ENCODE measurements around the gene PYROXD2.
"Not testable (repeated sequence)": the region's sequence is repeated elsewhere in the genome, so short reads cannot be mapped to it uniquely, and the experiment has no call there.

PYROXD2 gene

GRCh38 chr10:98365406-98366061 is 49.4 kb downstream of the PYROXD2 start:
- DNase-seq (ENCODE audit: low read depth) = no peak

GRCh38 chr10:98364432-98365102 is 50.4 kb downstream of the PYROXD2 start:
- no peak for DNase-seq (ENCODE audit: low read depth)

DNA sequence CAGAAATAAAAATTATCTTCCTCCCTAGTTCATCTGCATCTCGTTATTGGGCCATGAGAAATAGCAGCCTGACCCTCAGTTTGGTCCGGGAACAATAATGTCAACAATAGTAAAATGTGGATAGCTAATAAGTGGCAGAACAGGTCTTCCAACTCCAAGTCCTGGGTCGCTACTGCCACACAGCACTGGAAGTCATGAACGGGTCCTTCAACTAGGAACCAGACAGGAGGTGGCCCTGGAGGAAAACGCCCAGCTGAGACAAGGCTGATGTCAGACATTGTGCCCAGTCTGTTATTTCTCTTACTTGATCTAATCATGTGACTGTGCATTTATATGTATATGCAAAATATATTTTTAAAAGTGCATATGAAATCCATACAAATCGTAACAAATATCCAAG is 51.8 kb downstream of the PYROXD2 start:
- DNase-seq (ENCODE audit: low read depth) = no peak

DNA sequence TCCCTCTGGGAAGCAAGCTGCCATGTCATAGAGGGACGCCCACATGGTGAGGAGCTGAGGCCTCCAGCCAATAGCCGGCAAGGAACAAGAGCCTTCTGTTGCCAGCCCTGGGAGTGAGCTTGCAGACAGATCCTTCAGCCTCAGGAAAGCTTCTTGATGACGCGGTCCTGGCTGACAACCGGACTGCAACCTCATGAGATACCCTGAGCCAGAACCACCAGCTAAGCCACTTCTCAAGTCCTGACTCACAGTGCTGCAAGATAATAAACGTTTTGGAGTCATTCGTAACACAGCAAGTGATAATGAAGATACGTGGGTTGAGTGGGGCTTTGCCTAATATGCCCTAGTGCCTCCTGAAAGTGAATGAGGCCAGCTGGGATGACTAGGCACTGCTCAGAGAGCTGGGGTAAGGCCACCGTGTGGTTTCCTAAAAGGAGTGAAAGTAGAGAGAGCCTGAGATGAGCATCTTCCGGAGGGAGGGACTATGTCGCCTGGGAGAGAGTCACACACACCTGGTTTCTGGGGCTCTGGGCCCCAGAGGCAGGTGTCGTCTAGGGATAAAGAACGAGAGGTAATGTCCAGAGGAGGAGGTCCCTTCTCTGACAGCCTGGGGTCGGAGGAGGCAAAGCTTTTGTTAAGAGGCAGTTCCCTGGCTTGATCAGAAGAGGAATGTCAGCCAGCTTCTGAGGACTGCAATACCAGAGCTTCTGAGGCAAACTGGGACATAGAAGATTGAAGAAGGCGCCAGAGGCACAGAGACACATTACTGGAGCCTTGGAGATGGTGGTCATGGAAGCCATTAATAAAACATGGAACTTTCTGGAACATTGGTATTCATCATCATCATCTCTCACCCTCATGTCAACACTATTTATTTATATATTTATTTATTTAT is 53.6 kb downstream of the PYROXD2 start:
- no peak for DNase-seq (ENCODE audit: low read depth)

DNA sequence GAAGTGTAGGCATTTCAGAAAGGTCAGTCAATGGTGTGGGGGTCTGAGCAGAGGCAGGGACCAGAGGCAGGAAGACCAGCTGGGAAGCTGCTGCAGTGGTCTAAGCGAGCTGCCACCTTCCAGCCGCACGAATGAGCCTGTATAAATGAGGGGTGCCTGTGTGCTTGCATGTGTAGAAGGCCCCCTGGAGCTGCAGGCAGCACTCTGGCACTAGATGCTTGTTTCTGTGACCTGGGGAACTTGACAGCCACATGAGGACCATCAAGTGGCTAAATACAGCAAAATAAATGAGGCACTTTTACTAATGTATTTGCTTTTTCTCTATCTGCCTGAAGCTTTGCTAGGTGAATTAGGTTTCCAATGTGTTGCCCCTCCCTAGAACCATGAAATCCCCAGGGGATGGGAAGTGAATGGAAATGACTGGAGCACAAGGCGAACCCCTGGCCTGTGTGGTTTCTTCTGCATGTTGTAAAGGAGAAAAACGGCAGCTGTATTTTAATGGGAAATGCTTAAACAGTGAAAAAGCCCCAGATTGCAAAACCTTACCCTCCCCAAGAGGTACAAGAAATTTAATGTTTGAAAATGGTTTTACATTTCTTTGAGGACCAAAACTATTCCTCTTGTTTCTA is 57.7 kb downstream of the PYROXD2 start:
- DNase-seq (ENCODE audit: low read depth) = no peak

GRCh38 chr10:98354491-98354890 is 60.5 kb downstream of the PYROXD2 start:
- DNase-seq (ENCODE audit: low read depth) = no peak

DNA sequence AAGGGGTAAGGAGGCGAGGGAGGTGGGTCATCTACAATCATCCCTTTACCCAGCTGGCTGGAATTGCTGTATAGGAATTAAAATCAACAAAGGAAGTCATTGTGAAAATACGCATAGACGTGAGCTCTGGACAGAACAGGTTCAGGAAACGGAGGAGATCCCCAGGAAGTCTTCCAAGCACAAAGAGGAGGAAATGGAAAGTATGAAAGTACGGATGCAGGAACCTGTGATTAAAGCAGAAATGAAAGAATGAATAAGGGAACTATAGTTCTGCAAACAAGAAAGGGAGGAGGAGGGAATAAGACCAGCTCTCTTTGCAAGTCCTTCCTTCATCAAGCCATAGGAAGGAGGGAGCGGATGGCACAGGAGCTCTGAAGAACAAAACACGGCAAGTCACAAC is 61.8 kb downstream of the PYROXD2 start:
- DNase-seq (ENCODE audit: low read depth) = no peak

DNA sequence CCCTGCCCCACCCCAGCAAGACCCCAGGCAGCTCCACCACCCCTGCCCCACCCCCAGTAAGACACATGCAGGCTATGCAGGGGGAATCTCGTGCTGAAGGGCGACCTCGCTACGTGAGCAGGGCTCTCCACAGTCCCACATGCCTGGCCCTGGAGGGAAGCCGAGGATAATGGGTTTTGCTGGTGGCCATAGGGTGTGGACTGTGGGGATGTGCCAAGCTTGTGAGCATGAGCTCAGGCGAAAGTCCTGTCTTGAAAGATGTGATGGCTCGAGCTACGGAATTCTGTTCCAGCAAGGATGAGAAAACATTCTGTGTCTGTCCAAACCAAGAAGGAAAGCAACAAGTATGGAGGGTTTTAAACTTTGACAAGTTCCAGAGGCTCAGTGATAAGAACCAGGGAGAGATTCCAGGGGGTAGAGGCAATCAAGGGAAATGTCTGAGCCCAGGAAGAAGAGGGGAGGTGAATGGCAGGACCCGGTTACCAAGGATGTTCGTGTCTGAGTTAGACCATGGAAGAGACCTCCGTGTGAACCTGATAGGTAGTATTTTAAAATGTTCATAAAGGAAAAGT is 63.1 kb downstream of the PYROXD2 start:
- DNase-seq (ENCODE audit: low read depth) = no peak

DNA sequence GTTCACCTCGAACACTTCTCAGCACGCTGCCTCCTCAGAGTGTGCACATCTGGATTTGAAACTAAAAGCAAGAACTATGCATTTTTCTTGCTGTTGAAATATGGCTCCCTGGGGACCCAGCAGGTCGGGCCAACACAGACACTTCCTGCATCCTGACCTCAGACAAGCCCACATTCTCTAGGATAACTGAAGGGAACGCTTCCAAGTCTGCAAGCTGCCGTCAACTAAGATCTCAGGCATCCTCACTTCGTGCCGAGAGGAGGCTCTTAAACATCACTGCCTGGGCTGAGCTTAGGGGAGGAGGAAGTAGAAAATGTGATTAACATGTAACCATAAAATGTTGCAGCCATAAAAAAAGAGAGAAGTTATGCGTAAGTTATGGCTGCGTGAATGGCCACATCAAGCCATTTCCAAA is 65.5 kb downstream of the PYROXD2 start:
- DNase-seq (ENCODE audit: low read depth) = no peak

DNA sequence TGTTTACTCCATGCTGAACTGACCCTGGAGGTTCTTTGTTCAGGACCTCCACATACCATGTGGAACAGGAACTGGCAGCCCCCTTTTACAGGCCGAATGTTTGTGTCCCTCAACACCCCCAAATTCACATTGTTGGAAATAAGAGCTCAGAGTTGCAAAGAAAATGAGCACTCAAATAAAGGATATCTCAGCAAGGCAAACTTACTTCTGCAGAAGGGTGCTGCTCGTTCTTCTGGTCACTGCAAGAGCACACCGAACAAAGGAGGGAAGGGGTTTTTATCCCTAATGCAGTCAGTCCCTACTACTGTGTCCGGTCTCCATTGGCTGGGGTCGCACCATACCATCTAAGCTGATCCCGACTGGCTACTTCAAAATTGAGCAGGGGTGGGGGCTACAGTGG is 68.1 kb downstream of the PYROXD2 start:
- DNase-seq (ENCODE audit: low read depth) = no peak

GRCh38 chr10:98344589-98345038 is 70.4 kb downstream of the PYROXD2 start:
- DNase-seq (ENCODE audit: low read depth) = no peak

GRCh38 chr10:98341701-98342100 is 73.3 kb downstream of the PYROXD2 start:
- not testable (repeated sequence) for DNase-seq (ENCODE audit: low read depth)

DNA sequence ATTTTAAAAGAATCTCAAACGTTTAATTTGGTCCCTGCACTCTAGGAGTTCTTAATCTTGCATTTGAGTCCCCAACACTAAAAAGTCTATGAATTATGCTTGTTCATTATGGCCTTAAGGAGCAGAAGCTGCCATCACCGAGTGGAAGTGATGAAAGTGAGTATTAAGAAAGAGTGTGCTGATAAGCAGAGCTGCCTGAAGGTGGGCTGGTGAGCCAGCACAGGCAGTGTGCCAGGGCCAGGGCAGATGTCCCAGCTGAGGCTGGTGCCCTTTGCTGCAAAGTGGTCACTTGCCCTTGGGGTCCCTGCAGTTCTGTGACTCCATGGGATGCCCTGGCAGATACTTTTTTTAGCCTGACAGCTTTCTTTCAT is 74.1 kb downstream of the PYROXD2 start:
- no peak for DNase-seq (ENCODE audit: low read depth)

- no peak for DNase-seq (ENCODE audit: low read depth)
These were observed 74.6 kb downstream of the PYROXD2 start for GRCh38 chr10:98340261-98340939.

DNA sequence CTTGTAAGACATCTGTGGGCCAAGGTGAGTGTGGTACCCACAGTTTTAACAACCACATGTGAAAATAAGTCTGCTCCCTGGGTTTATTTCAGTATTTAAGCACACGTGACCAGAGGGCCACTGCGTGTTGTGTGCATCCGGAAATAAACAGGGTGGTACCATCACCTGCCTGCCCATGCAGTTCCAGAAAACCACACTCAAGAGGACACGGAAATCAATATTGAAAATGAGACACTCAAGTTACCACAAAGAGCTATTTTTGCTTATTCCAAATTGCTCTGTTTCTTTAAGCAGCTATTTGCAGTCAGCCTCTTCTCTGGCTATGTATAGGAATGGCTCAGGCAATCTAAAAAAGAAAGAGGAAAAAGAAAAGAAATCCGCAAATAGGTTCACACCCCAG is 75.2 kb downstream of the PYROXD2 start:
- no peak for DNase-seq (ENCODE audit: low read depth)

GRCh38 chr10:98338896-98339295 is 76.1 kb downstream of the PYROXD2 start:
- DNase-seq (ENCODE audit: low read depth) = no peak

- no peak for DNase-seq (ENCODE audit: low read depth)
These were observed 76.7 kb downstream of the PYROXD2 start for GRCh38 chr10:98338318-98338717.

DNA sequence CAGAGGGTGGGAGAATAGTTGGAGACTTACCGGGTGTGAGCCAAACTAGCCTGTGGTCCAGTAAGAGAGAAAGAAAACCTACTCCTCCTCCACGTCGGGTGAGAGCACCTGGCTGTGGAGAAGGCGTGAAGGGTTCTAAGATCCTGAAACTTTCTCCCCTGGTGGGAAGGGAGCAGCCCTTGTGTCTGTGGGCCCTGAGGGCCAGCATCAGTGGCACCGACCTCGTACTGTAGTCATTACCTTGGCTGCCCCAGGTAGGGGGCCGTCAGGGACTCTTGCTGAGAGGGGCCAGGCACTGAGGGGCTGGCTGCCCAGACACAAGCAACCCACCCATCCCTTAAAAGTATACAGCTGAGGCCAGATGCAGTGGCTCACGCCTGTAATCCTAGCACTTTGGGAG is 77.5 kb downstream of the PYROXD2 start:
- DNase-seq (ENCODE audit: low read depth) = no peak

Data from activated T-helper 1 cell treated with Interleukin-2 at 50 U/mL for 16 hours (primary cell).